Measurements from ENCODE around the gene CENPP. TPM values are rescaled to one million over a fixed set of nuclear protein-coding genes. Genes with fewer than 3 reads are reported as not detected.

CENPP gene
- total RNA-seq, 1 experiment from 2014 or later, result 15.6 TPM

DNA sequence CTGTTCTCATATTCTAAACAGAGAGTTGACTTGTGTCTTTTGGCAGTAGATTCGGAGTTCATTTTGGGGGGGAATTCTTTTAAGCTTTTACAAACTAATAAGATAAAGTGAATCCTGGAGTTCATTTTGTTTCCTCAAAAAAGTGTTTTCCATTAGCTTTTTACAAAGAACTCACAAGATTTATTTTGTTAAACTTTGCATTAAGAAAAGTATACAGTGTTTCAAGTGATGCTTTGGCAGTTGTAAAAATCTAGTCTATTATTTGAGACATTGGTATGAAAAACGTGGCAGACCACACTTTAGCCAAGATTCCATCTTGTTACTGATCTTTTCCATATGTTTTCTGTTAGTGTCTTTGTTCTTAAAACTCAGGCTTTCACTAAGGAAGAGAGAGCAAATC, 99.7 kb downstream of the CENPP start:
- Histone ChIP-seq H3K4me3 (ENCODE audit: low read depth, low read length, poor library complexity, severe bottlenecking) (no peak overlapping the region), H3K27me3 (replicated peaks; ENCODE audit: insufficient read depth, low read depth, low read length, poor library complexity) (no peaks in the 10 kb centered on the region), H3K4me1 (ENCODE audit: insufficient read depth, low read length, poor library complexity, severe bottlenecking) (peaks cover 27% of the 10 kb centered on the region), H3K9me3 (ENCODE audit: low read depth, low read length, poor library complexity, severe bottlenecking) (no peaks in the 10 kb centered on the region), H3K27ac (ENCODE audit: low read depth, low read length, poor library complexity, severe bottlenecking) (peak overlapping the region; percentile 51), H3K36me3 (ENCODE audit: insufficient read depth, low read length, poor library complexity, severe bottlenecking) (no peaks in the 10 kb centered on the region)
- ChIA-PET CTCF (no interaction called here), POLR2A (ENCODE audit: low non-redundant PET) (no interaction called here)
- TF ChIP-seq CTCF (conservative IDR thresholded peaks at IDR 0.05; ENCODE audit: low read depth, low read length) (no peak), EZH2 (IDR thresholded peaks at IDR 0.05; ENCODE audit: borderline replicate concordance, low read depth, low read length, poor library complexity, severe bottlenecking) (no peak)
- peak; percentile 30 for DNase-seq (ENCODE audit: low spot score)
- intact Hi-C loops (cut with micrococcal nuclease; ENCODE audit: unreplicated experiment), result no loop called here
- no TSS peak for BruUV-seq (replicated peaks)

- intact Hi-C loops (cut with micrococcal nuclease; ENCODE audit: unreplicated experiment), result no loop called here
These were observed 100.9 kb downstream of the CENPP start for GRCh38 chr9:92426501-92427145.

DNA sequence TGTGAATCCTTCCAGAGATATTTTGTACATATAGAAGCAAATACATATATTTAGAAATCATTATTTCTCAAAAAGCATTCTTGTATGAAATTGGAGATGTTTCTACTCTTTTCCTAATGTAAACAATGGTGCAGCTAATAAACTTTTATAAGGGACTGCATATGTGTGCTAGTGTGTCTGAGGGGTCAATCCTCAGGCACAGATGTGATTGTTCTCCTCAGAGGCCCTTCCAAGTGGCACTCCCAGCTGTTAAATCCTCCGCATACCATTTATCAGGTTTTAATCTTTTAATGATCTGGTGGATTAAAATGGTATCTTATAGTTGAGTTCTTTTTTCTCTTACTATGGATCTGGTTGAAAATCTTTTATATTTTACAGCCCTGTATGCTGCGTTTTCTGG, 104.1 kb downstream of the CENPP start:
- intact Hi-C loops (cut with micrococcal nuclease; ENCODE audit: unreplicated experiment), result no loop called here
- BruUV-seq (replicated peaks), result no TSS peak
- H3K4me1 ChIP-seq (ENCODE audit: insufficient read depth, low read length, poor library complexity, severe bottlenecking), result peaks cover 14% of the 10 kb centered on the region
- POLR2A ChIA-PET (ENCODE audit: low non-redundant PET), result no interaction called here
- no peaks in the 10 kb centered on the region for H3K9me3 ChIP-seq (ENCODE audit: low read depth, low read length, poor library complexity, severe bottlenecking)
- no peak overlapping the region for H3K27ac ChIP-seq (ENCODE audit: low read depth, low read length, poor library complexity, severe bottlenecking)
- no peak for DNase-seq (ENCODE audit: low spot score)
- no peak overlapping the region for H3K4me3 ChIP-seq (ENCODE audit: low read depth, low read length, poor library complexity, severe bottlenecking)
- TF ChIP-seq EZH2 (IDR thresholded peaks at IDR 0.05; ENCODE audit: borderline replicate concordance, low read depth, low read length, poor library complexity, severe bottlenecking), result no peak
- no peak for TF ChIP-seq CTCF (conservative IDR thresholded peaks at IDR 0.05; ENCODE audit: low read depth, low read length)
- H3K27me3 ChIP-seq (replicated peaks; ENCODE audit: insufficient read depth, low read depth, low read length, poor library complexity), result no peaks in the 10 kb centered on the region
- no peaks in the 10 kb centered on the region for H3K36me3 ChIP-seq (ENCODE audit: insufficient read depth, low read length, poor library complexity, severe bottlenecking)
- CTCF ChIA-PET, result no interaction called here

More at GRCh38 chr9:92426501-92427145, 100.9 kb downstream of the CENPP start:
- no peak overlapping the region for H3K4me3 ChIP-seq (ENCODE audit: low read depth, low read length, poor library complexity, severe bottlenecking)
- H3K27me3 ChIP-seq (replicated peaks; ENCODE audit: insufficient read depth, low read depth, low read length, poor library complexity), result no peaks in the 10 kb centered on the region
- H3K9me3 ChIP-seq (ENCODE audit: low read depth, low read length, poor library complexity, severe bottlenecking), result no peaks in the 10 kb centered on the region
- no peak overlapping the region for H3K27ac ChIP-seq (ENCODE audit: low read depth, low read length, poor library complexity, severe bottlenecking)
- peaks cover 27% of the 10 kb centered on the region for H3K4me1 ChIP-seq (ENCODE audit: insufficient read depth, low read length, poor library complexity, severe bottlenecking)
- CTCF ChIA-PET, result no interaction called here
- H3K36me3 ChIP-seq (ENCODE audit: insufficient read depth, low read length, poor library complexity, severe bottlenecking), result no peaks in the 10 kb centered on the region
- DNase-seq (ENCODE audit: low spot score), result no peak
- no peak for TF ChIP-seq CTCF (conservative IDR thresholded peaks at IDR 0.05; ENCODE audit: low read depth, low read length)
- TF ChIP-seq EZH2 (IDR thresholded peaks at IDR 0.05; ENCODE audit: borderline replicate concordance, low read depth, low read length, poor library complexity, severe bottlenecking), result no peak
- POLR2A ChIA-PET (ENCODE audit: low non-redundant PET), result no interaction called here
- BruUV-seq (replicated peaks), result no TSS peak

Data from A673 (cell line).